K562 (cell line): ENCODE measurements around the gene HOXA1. TPM values are rescaled to one million over a fixed set of nuclear protein-coding genes. Genes with fewer than 3 reads are reported as not detected.

Experiments
- ATAC-seq: fragments of 200-7000 bp; cut with Tn5 transposase; 3 replicates; pipeline ENCODE4 v1.9.1; 2020; ENCODE audit warnings: moderate library complexity
- BruUV-seq: library from RNA; stranded (reverse); fragments of 400-500 nt; replicated peaks from 2 replicates; lab custom pipeline; 2021; lab: Mats Ljungman, UMichigan
- CTCF ChIA-PET: fragments of 300-600 bp; formaldehyde crosslinking; extraction: SDS; loops from one replicate; lab custom pipeline; 2021; ENCODE audit warnings: low intra/inter-chr PET ratio; lab: Yijun Ruan, JAX
- POLR2A ChIA-PET: fragments of 300-600, 350-650 bp; sonication (Branson Sonifier 250); formaldehyde crosslinking; extraction: SDS; loops from one replicate; lab custom pipeline; 2021; ENCODE audit warnings: antibody characterized with exemption, inconsistent platforms; lab: Yijun Ruan, JAX
- DNase-seq, 4 experiments: peaks; one replicate each; pipeline versions ENCODE4 v3.0.0 to v3.0.0-alpha.2; 2011 to 2018; ENCODE audit warnings: low spot score in 3 of 4, mixed read lengths in 3 of 4; ENCODE audit errors: extremely low read depth in 1 of 4
- FAIRE-seq: peaks from 2 replicates; lab custom pipeline; 2011; peaks lifted over from hg19 to GRCh38; lab: Jason Lieb, UNC
- H2AFZ ChIP-seq: 2 replicates; pipeline ENCODE4 v1.6.0; 2011; ENCODE audit warnings: low read depth, low read length, control low read depth, inconsistent platforms
- H3K27ac ChIP-seq: fragments of 200-600 bp; 3 replicates; pipeline ENCODE4 v1.8.0; 2011; ENCODE audit warnings: low read depth, mild to moderate bottlenecking, control low read depth, inconsistent platforms, low read length, moderate library complexity, mixed read lengths; ENCODE audit errors: extremely low read depth
- H3K27me3 ChIP-seq, 2 experiments: fragments of 300-600 bp in 1 of 2; 2 replicates in 1 of 2; 3 replicates in 1 of 2; pipeline versions ENCODE4 v1.6.0 to v1.8.0; 2011; ENCODE audit warnings: inconsistent platforms in 2 of 2, low read length in 2 of 2, mild to moderate bottlenecking in 1 of 2, mixed read lengths in 1 of 2, moderate library complexity in 1 of 2; ENCODE audit not compliant: control insufficient read depth in 2 of 2, insufficient read depth in 2 of 2
- H3K36me3 ChIP-seq: fragments of 300-600 bp; 3 replicates; pipeline ENCODE4 v1.8.0; 2011; ENCODE audit warnings: mild to moderate bottlenecking, low read length, inconsistent platforms; ENCODE audit not compliant: control insufficient read depth, insufficient read depth
- H3K4me1 ChIP-seq, 2 experiments: fragments of 200-600 bp in 1 of 2; replicated peaks in 1 of 2; 2 replicates in 1 of 2; 3 replicates in 1 of 2; pipeline versions ENCODE4 v1.5.1 to v1.8.0; 2011; ENCODE audit warnings: inconsistent platforms in 2 of 2, low read length in 2 of 2, mild to moderate bottlenecking in 1 of 2, mixed read lengths in 1 of 2, moderate library complexity in 1 of 2; ENCODE audit not compliant: control insufficient read depth in 2 of 2, insufficient read depth in 2 of 2
- H3K4me2 ChIP-seq: 2 replicates; pipeline ENCODE4 v1.6.1; 2011; ENCODE audit warnings: low read length, control low read depth, inconsistent platforms, mixed read lengths; ENCODE audit not compliant: insufficient read depth
- H3K4me3 ChIP-seq: fragments of 200-600 bp; sonication (generic), shearing (Covaris generic); 2 replicates; pipeline ENCODE4 v1.5.1; 2016; ENCODE audit warnings: control low read depth, inconsistent platforms
- H3K79me2 ChIP-seq: fragments of 200-600 bp; 3 replicates; pipeline ENCODE4 v1.8.0; 2011; ENCODE audit warnings: low read length, inconsistent platforms; ENCODE audit not compliant: control insufficient read depth, insufficient read depth
- H3K9ac ChIP-seq, 2 experiments: 2 replicates each; pipeline versions ENCODE4 v1.6.0 to v1.6.1; 2011; ENCODE audit warnings: low read depth in 2 of 2, low read length in 2 of 2, control low read depth in 1 of 2, inconsistent platforms in 1 of 2, mild to moderate bottlenecking in 1 of 2, mixed read lengths in 1 of 2; ENCODE audit not compliant: insufficient read depth in 1 of 2
- H3K9me1 ChIP-seq: one replicate; pipeline ENCODE4 v1.6.0; 2011; ENCODE audit warnings: inconsistent platforms, mild to moderate bottlenecking, low read length, moderate library complexity; ENCODE audit not compliant: control insufficient read depth, insufficient read depth
- H3K9me3 ChIP-seq: replicated peaks from 2 replicates; pipeline ENCODE4 v1.5.1; 2011; ENCODE audit warnings: low read depth, low read length, inconsistent platforms; ENCODE audit not compliant: control insufficient read depth, insufficient read depth
- H4K20me1 ChIP-seq: replicated peaks from 2 replicates; pipeline ENCODE4 v1.6.1; 2011; ENCODE audit warnings: low read length, inconsistent platforms, mixed read lengths; ENCODE audit not compliant: control insufficient read depth, insufficient read depth
- CBX5 ChIP-seq: IDR thresholded peaks from 2 replicates; pipeline ENCODE4 v1.6.1; 2014; ENCODE audit warnings: low read depth, borderline replicate concordance
- COPS2 ChIP-seq: fragments of 450-650 bp; conservative IDR thresholded peaks from 2 replicates; pipeline ENCODE4 v1.6.1; 2016; ENCODE audit warnings: mild to moderate bottlenecking, moderate library complexity
- POU5F1 ChIP-seq: fragments of 150-350 bp; IDR thresholded peaks from 2 replicates; pipeline ENCODE4 v1.6.1; 2014; ENCODE audit warnings: borderline replicate concordance, low read length, low read depth, mild to moderate bottlenecking; ENCODE audit not compliant: partially characterized antibody
- WGBS: fragments of 100-300 bp; shearing (Covaris generic); methylation state at CpG from one replicate; pipeline ENCODE4 v1.1.6; 2016; ENCODE audit warnings: low coverage, mixed read lengths; ENCODE audit not compliant: insufficient coverage; ENCODE audit errors: missing lambda C conversion rate; 5-methylcytosine and 5-hydroxymethylcytosine counted together
- in situ Hi-C: fragments of 300-500 bp; cut with MboI; formaldehyde crosslinking; loops from 4 replicates; pipeline ENCODE4 v1.15.0; 2018; ENCODE audit warnings: inconsistent platforms, mixed read lengths
- intact Hi-C: fragments of 100-400 bp; cut with micrococcal nuclease; formaldehyde crosslinking; loops from 2 replicates; pipeline ENCODE4 v1.14.2; 2022
- polyA plus RNA-seq, 8 experiments: library from polyadenylated mRNA; depleted of rRNA in 4 of 8; stranded (reverse) in 5 of 8; unstranded in 3 of 8; fragments of >200 nt; fragmentation: Nextera tagmentation in 2 of 8; fragmentation: Illumina TruSeq in 1 of 8; extraction: Ambion mirVana in 2 of 8; extraction: Trizol in 1 of 8; gene quantifications; 2 replicates each; pipeline versions ENCODE4 v1.2.1 to v1.2.3, GENCODE V29; 2011 to 2014; ENCODE audit warnings: inconsistent platforms in 1 of 8, missing spikeins in 1 of 8
- total RNA-seq, 7 experiments: library from RNA; depleted of rRNA in 6 of 7; stranded (reverse); fragments of >200 nt in 6 of 7; fragmentation: Illumina TruSeq in 2 of 7; extraction: Trizol in 2 of 7; gene quantifications; 2 replicates each; pipeline versions ENCODE4 v1.2.1 to v1.2.3, GENCODE V29; 2011 to 2021; ENCODE audit warnings: low replicate concordance in 1 of 7
- TF ChIP-seq, protein P1 (sequence below): fragments of 450-650 bp; IDR thresholded peaks from 2 replicates; pipeline ENCODE4 v1.6.1; 2016; ENCODE audit warnings: mild to moderate bottlenecking, moderate library complexity

Gene HOXA1
- total and polyA plus RNA-seq, 9 of the 15 experiments (the other 6 are each of a cell fraction or from before 2014, with no cell fraction given), result 0.03 to 0.63 (median 0.09) TPM; not detected in 4

DNA sequence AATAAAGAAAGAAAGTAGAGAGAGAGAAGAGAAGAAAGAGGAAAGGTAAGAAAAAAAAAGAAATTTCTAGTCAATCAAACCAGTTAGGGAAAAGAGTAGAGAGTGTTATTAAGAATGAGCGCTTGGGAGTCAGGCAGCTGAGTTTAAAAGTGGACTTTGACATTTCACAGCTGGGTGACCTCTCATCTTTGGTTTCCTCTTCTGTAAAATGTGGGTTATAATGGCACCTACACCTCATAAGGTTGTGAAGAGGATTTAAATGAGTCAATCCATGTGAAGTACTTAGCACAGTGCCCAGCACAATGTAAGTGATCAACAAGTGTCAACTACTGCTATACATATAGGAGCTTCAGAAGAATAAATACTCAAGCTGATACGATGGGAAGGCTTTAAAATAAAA, 12.2 kb downstream of the HOXA1 start:
- 0% methylated on average over 2 of the region's 2 CpGs for WGBS

More for the DNA sequence above, 12.2 kb downstream of the HOXA1 start:
- no peaks in the 10 kb centered on the region for H4K20me1 ChIP-seq
- ATAC-seq, result no peak
- CTCF ChIA-PET, result no interaction called here
- H3K9me3 ChIP-seq, result no peaks in the 10 kb centered on the region
- no peak overlapping the region for H3K4me3 ChIP-seq
- no peaks in the 10 kb centered on the region for H3K36me3 ChIP-seq
- no peaks in the 10 kb centered on the region for H3K9me1 ChIP-seq
- H3K4me2 ChIP-seq, result no peak overlapping the region
- H3K27ac ChIP-seq, result no peak overlapping the region
- H3K79me2 ChIP-seq, result no peaks in the 10 kb centered on the region
- POLR2A ChIA-PET, result interaction anchor here (0.7 to 1.9 kb wide), 2 partner anchors 9 to 1444 kb away, joined by 3 to 7 read pairs; no protein-coding TSS in a partner anchor
- H3K4me1 ChIP-seq, result peaks cover 0 to 6% of the 10 kb centered on the region in 2 experiments; a peak in 2 of 5 replicates
- peaks cover 11 to 16% of the 10 kb centered on the region in 2 experiments; a peak in 4 of 5 replicates for H3K27me3 ChIP-seq
- no TSS peak for BruUV-seq
- DNase-seq, result no peak
- H3K9ac ChIP-seq, result no peak overlapping the region
- no peak for FAIRE-seq
- H2AFZ ChIP-seq, result no peak overlapping the region
- intact Hi-C loops (no loop called here), in situ Hi-C loops (no loop called here)
- TF ChIP-seq POU5F1, result no peak
- TF ChIP-seq, protein P1, sequence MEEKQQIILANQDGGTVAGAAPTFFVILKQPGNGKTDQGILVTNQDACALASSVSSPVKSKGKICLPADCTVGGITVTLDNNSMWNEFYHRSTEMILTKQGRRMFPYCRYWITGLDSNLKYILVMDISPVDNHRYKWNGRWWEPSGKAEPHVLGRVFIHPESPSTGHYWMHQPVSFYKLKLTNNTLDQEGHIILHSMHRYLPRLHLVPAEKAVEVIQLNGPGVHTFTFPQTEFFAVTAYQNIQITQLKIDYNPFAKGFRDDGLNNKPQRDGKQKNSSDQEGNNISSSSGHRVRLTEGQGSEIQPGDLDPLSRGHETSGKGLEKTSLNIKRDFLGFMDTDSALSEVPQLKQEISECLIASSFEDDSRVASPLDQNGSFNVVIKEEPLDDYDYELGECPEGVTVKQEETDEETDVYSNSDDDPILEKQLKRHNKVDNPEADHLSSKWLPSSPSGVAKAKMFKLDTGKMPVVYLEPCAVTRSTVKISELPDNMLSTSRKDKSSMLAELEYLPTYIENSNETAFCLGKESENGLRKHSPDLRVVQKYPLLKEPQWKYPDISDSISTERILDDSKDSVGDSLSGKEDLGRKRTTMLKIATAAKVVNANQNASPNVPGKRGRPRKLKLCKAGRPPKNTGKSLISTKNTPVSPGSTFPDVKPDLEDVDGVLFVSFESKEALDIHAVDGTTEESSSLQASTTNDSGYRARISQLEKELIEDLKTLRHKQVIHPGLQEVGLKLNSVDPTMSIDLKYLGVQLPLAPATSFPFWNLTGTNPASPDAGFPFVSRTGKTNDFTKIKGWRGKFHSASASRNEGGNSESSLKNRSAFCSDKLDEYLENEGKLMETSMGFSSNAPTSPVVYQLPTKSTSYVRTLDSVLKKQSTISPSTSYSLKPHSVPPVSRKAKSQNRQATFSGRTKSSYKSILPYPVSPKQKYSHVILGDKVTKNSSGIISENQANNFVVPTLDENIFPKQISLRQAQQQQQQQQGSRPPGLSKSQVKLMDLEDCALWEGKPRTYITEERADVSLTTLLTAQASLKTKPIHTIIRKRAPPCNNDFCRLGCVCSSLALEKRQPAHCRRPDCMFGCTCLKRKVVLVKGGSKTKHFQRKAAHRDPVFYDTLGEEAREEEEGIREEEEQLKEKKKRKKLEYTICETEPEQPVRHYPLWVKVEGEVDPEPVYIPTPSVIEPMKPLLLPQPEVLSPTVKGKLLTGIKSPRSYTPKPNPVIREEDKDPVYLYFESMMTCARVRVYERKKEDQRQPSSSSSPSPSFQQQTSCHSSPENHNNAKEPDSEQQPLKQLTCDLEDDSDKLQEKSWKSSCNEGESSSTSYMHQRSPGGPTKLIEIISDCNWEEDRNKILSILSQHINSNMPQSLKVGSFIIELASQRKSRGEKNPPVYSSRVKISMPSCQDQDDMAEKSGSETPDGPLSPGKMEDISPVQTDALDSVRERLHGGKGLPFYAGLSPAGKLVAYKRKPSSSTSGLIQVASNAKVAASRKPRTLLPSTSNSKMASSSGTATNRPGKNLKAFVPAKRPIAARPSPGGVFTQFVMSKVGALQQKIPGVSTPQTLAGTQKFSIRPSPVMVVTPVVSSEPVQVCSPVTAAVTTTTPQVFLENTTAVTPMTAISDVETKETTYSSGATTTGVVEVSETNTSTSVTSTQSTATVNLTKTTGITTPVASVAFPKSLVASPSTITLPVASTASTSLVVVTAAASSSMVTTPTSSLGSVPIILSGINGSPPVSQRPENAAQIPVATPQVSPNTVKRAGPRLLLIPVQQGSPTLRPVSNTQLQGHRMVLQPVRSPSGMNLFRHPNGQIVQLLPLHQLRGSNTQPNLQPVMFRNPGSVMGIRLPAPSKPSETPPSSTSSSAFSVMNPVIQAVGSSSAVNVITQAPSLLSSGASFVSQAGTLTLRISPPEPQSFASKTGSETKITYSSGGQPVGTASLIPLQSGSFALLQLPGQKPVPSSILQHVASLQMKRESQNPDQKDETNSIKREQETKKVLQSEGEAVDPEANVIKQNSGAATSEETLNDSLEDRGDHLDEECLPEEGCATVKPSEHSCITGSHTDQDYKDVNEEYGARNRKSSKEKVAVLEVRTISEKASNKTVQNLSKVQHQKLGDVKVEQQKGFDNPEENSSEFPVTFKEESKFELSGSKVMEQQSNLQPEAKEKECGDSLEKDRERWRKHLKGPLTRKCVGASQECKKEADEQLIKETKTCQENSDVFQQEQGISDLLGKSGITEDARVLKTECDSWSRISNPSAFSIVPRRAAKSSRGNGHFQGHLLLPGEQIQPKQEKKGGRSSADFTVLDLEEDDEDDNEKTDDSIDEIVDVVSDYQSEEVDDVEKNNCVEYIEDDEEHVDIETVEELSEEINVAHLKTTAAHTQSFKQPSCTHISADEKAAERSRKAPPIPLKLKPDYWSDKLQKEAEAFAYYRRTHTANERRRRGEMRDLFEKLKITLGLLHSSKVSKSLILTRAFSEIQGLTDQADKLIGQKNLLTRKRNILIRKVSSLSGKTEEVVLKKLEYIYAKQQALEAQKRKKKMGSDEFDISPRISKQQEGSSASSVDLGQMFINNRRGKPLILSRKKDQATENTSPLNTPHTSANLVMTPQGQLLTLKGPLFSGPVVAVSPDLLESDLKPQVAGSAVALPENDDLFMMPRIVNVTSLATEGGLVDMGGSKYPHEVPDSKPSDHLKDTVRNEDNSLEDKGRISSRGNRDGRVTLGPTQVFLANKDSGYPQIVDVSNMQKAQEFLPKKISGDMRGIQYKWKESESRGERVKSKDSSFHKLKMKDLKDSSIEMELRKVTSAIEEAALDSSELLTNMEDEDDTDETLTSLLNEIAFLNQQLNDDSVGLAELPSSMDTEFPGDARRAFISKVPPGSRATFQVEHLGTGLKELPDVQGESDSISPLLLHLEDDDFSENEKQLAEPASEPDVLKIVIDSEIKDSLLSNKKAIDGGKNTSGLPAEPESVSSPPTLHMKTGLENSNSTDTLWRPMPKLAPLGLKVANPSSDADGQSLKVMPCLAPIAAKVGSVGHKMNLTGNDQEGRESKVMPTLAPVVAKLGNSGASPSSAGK, result no peak
- no peak for TF ChIP-seq COPS2
- no peak for TF ChIP-seq CBX5
